Measurements from ENCODE around the gene SLC13A1.

Gene SLC13A1

GRCh38 chr7:123170333-123171246 is 29.2 kb downstream of the SLC13A1 start:
- Histone ChIP-seq H3K4me2 (ENCODE audit: low read length, poor library complexity, severe bottlenecking) (no peak overlapping the region), H2BK15ac (ENCODE audit: low read depth, poor library complexity, severe bottlenecking) (no peak overlapping the region), H3K4me3 (ENCODE audit: insufficient read depth in 1 of 2, low read depth in 1 of 2, low read length in 2 of 2) (no peak overlapping the region), H2AK5ac (ENCODE audit: low read length, severe bottlenecking) (no peak overlapping the region), H3K14ac (ENCODE audit: low read length in 2 of 2) (no peak overlapping the region), H4K91ac (ENCODE audit: low read length) (no peak overlapping the region), H3K18ac (ENCODE audit: low read depth in 1 of 2, low read length in 2 of 2) (no peak overlapping the region), H3K9me3 (ENCODE audit: control insufficient read depth, low read length) (no peaks in the 10 kb centered on the region), H3K36me3 (ENCODE audit: control insufficient read depth in 1 of 2, insufficient read depth in 2 of 2, low read depth in 1 of 2, low read length in 2 of 2) (no peaks in the 10 kb centered on the region), H3K23ac (ENCODE audit: low read length in 2 of 2) (no peak overlapping the region), H3K9ac (ENCODE audit: low read length) (no peak overlapping the region), H3K79me1 (replicated peaks; ENCODE audit: low read length, poor library complexity, severe bottlenecking) (no peaks in the 10 kb centered on the region), H3K27me3 (ENCODE audit: control insufficient read depth in 1 of 2, insufficient read depth in 1 of 2, low read length in 2 of 2) (no peaks in the 10 kb centered on the region), H3K27ac (ENCODE audit: low read length, poor library complexity, severe bottlenecking) (no peak overlapping the region), H2BK5ac (ENCODE audit: low read depth, low read length, poor library complexity, severe bottlenecking) (no peak overlapping the region), H4K8ac (ENCODE audit: low read length) (no peak overlapping the region), H2BK120ac (ENCODE audit: low read depth, low read length) (no peak overlapping the region), H3K4me1 (ENCODE audit: control insufficient read depth, insufficient read depth, low read depth, low read length) (no peaks in the 10 kb centered on the region), H2AFZ (ENCODE audit: low read depth, low read length) (no peak overlapping the region), H3K4ac (ENCODE audit: low read depth in 1 of 2, low read length in 2 of 2) (no peak overlapping the region), H2BK12ac (ENCODE audit: low read length in 2 of 2) (no peak overlapping the region)
- no peak for DNase-seq
- WGBS, result 91% methylated on average over 7 of the region's 15 CpGs

DNA sequence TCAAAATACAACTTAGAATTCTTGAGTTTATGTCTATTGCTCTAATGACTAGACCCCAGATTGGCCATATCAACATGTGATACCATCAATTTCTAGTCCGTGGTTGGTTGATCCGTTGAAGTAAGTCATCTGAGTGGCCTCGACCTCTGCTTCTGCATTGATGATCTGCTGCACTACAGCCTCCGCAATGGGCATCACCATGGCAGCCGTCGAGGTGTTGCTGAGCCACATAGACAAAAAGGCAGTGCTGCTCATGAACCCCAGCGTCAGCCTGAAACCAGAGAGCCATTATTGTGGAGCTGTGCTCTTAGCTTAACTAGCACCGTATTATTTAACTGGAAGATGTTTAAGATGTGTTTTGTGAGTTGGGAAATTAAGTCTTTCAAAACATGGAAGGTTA is 30.7 kb downstream of the SLC13A1 start:
- Histone ChIP-seq H3K18ac (ENCODE audit: low read depth in 1 of 2, low read length in 2 of 2) (no peak overlapping the region), H3K4ac (ENCODE audit: low read depth in 1 of 2, low read length in 2 of 2) (no peak overlapping the region), H2AK5ac (ENCODE audit: low read length, severe bottlenecking) (no peak overlapping the region), H3K9ac (ENCODE audit: low read length) (no peak overlapping the region), H3K14ac (ENCODE audit: low read length in 2 of 2) (no peak overlapping the region), H3K4me1 (ENCODE audit: control insufficient read depth, insufficient read depth, low read depth, low read length) (no peaks in the 10 kb centered on the region), H2BK5ac (ENCODE audit: low read depth, low read length, poor library complexity, severe bottlenecking) (no peak overlapping the region), H2AFZ (ENCODE audit: low read depth, low read length) (no peak overlapping the region), H4K8ac (ENCODE audit: low read length) (no peak overlapping the region), H2BK15ac (ENCODE audit: low read depth, poor library complexity, severe bottlenecking) (no peak overlapping the region), H3K27ac (ENCODE audit: low read length, poor library complexity, severe bottlenecking) (no peak overlapping the region), H3K9me3 (ENCODE audit: control insufficient read depth, low read length) (no peaks in the 10 kb centered on the region), H3K23ac (ENCODE audit: low read length in 2 of 2) (no peak overlapping the region), H2BK120ac (ENCODE audit: low read depth, low read length) (no peak overlapping the region), H3K27me3 (ENCODE audit: control insufficient read depth in 1 of 2, insufficient read depth in 1 of 2, low read length in 2 of 2) (no peaks in the 10 kb centered on the region), H2BK12ac (ENCODE audit: low read length in 2 of 2) (no peak overlapping the region), H3K4me3 (ENCODE audit: insufficient read depth in 1 of 2, low read depth in 1 of 2, low read length in 2 of 2) (no peak overlapping the region), H3K4me2 (ENCODE audit: low read length, poor library complexity, severe bottlenecking) (no peak overlapping the region), H4K91ac (ENCODE audit: low read length) (no peak overlapping the region), H3K79me1 (replicated peaks; ENCODE audit: low read length, poor library complexity, severe bottlenecking) (no peaks in the 10 kb centered on the region), H3K36me3 (ENCODE audit: control insufficient read depth in 1 of 2, insufficient read depth in 2 of 2, low read depth in 1 of 2, low read length in 2 of 2) (no peaks in the 10 kb centered on the region)
- 86% methylated on average over 8 of the region's 8 CpGs for WGBS
- no peak for DNase-seq

- no peak overlapping the region for H3K4me2 ChIP-seq (ENCODE audit: low read length, poor library complexity, severe bottlenecking)
- H3K23ac ChIP-seq (ENCODE audit: low read length in 2 of 2), result no peak overlapping the region
- no peak overlapping the region for H3K14ac ChIP-seq (ENCODE audit: low read length in 2 of 2)
- no peak overlapping the region for H2BK5ac ChIP-seq (ENCODE audit: low read depth, low read length, poor library complexity, severe bottlenecking)
- H3K27ac ChIP-seq (ENCODE audit: low read length, poor library complexity, severe bottlenecking), result no peak overlapping the region
- no peak overlapping the region for H2BK12ac ChIP-seq (ENCODE audit: low read length in 2 of 2)
- H3K79me1 ChIP-seq (replicated peaks; ENCODE audit: low read length, poor library complexity, severe bottlenecking), result no peaks in the 10 kb centered on the region
- no peaks in the 10 kb centered on the region for H3K9me3 ChIP-seq (ENCODE audit: control insufficient read depth, low read length)
- H3K18ac ChIP-seq (ENCODE audit: low read depth in 1 of 2, low read length in 2 of 2), result no peak overlapping the region
- H3K27me3 ChIP-seq (ENCODE audit: control insufficient read depth in 1 of 2, insufficient read depth in 1 of 2, low read length in 2 of 2), result no peaks in the 10 kb centered on the region
- no peak overlapping the region for H2BK15ac ChIP-seq (ENCODE audit: low read depth, poor library complexity, severe bottlenecking)
- H3K9ac ChIP-seq (ENCODE audit: low read length), result no peak overlapping the region
- no peak for DNase-seq
- H2AK5ac ChIP-seq (ENCODE audit: low read length, severe bottlenecking), result no peak overlapping the region
- no peak overlapping the region for H3K4ac ChIP-seq (ENCODE audit: low read depth in 1 of 2, low read length in 2 of 2)
- H4K91ac ChIP-seq (ENCODE audit: low read length), result no peak overlapping the region
- no peak overlapping the region for H2BK120ac ChIP-seq (ENCODE audit: low read depth, low read length)
- no peaks in the 10 kb centered on the region for H3K4me1 ChIP-seq (ENCODE audit: control insufficient read depth, insufficient read depth, low read depth, low read length)
- no peak overlapping the region for H2AFZ ChIP-seq (ENCODE audit: low read depth, low read length)
- H4K8ac ChIP-seq (ENCODE audit: low read length), result no peak overlapping the region
- H3K36me3 ChIP-seq (ENCODE audit: control insufficient read depth in 1 of 2, insufficient read depth in 2 of 2, low read depth in 1 of 2, low read length in 2 of 2), result no peaks in the 10 kb centered on the region
- H3K4me3 ChIP-seq (ENCODE audit: insufficient read depth in 1 of 2, low read depth in 1 of 2, low read length in 2 of 2), result no peak overlapping the region
Measured at GRCh38 chr7:123157606-123158005, 42.2 kb downstream of the SLC13A1 start.

DNA sequence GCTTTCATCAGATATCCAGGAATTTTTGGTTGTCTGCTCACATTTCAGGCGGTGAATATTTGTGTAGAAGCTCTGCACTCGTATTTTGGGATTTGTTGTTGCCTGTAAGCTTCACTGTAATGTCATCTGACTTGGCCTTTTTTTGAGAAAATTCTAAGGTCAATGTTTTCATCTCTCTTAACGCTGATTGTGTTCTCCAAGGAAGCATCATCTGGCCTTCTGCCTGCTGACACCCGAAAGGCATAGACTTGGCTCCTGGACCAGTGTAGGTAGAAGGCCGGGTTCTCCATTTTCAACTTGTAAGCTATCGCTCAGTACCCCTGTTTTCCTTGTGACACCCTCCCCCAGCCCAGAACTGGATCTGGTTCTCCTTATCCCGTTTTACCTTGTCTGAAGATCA is 44.2 kb downstream of the SLC13A1 start:
- Histone ChIP-seq H3K4me1 (ENCODE audit: control insufficient read depth, insufficient read depth, low read depth, low read length) (no peaks in the 10 kb centered on the region), H3K27ac (ENCODE audit: low read length, poor library complexity, severe bottlenecking) (no peak overlapping the region), H3K4ac (ENCODE audit: low read depth in 1 of 2, low read length in 2 of 2) (no peak overlapping the region), H3K4me3 (ENCODE audit: insufficient read depth in 1 of 2, low read depth in 1 of 2, low read length in 2 of 2) (no peak overlapping the region), H2AK5ac (ENCODE audit: low read length, severe bottlenecking) (no peak overlapping the region), H3K4me2 (ENCODE audit: low read length, poor library complexity, severe bottlenecking) (no peak overlapping the region), H2BK5ac (ENCODE audit: low read depth, low read length, poor library complexity, severe bottlenecking) (no peak overlapping the region), H2AFZ (ENCODE audit: low read depth, low read length) (no peak overlapping the region), H2BK12ac (ENCODE audit: low read length in 2 of 2) (no peak overlapping the region), H3K79me1 (replicated peaks; ENCODE audit: low read length, poor library complexity, severe bottlenecking) (no peaks in the 10 kb centered on the region), H4K91ac (ENCODE audit: low read length) (no peak overlapping the region), H3K36me3 (ENCODE audit: control insufficient read depth in 1 of 2, insufficient read depth in 2 of 2, low read depth in 1 of 2, low read length in 2 of 2) (no peaks in the 10 kb centered on the region), H4K8ac (ENCODE audit: low read length) (no peak overlapping the region), H3K18ac (ENCODE audit: low read depth in 1 of 2, low read length in 2 of 2) (no peak overlapping the region), H2BK15ac (ENCODE audit: low read depth, poor library complexity, severe bottlenecking) (no peak overlapping the region), H3K9ac (ENCODE audit: low read length) (no peak overlapping the region), H3K9me3 (ENCODE audit: control insufficient read depth, low read length) (no peaks in the 10 kb centered on the region), H2BK120ac (ENCODE audit: low read depth, low read length) (no peak overlapping the region), H3K27me3 (ENCODE audit: control insufficient read depth in 1 of 2, insufficient read depth in 1 of 2, low read length in 2 of 2) (no peaks in the 10 kb centered on the region), H3K14ac (ENCODE audit: low read length in 2 of 2) (no peak overlapping the region), H3K23ac (ENCODE audit: low read length in 2 of 2) (no peak overlapping the region)
- WGBS, result 93% methylated on average over 5 of the region's 7 CpGs
- DNase-seq, result no peak

All from mesenchymal stem cell (in vitro differentiated cells and primary cell).